Stimulated activated CD8-positive, alpha-beta memory T cell treated with anti-CD3 and anti-CD28 coated beads, Interleukin-12 subunit alpha, Interleukin-12 subunit beta, amount 100 ng/mL, for 4 hours (primary cell): ENCODE data around the gene CHKB.
A peak's percentile ranks its signal among the peaks of the same experiment; 100 is the strongest.

Experiments used
- DNase-seq: peaks from one replicate; pipeline ENCODE4 v3.0.0-alpha.2; 2020; ENCODE audit warnings: low read depth

Gene CHKB

DNA sequence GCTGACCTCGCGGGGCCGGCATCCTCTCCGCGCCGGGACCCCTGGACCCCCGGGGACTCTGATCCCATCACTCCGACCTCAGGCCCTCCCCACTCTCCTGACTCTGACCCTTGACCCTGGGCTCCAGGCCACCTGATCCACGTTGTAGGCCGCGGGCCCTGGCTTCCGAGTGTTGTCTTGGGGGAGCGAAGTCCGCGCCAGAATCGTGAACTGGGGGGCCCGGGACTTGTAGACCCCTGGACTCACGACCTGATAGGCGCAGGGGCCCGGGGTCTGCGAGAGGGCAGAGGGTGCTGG lies 52.1 kb downstream of the CHKB start:
- no peak for DNase-seq

DNA sequence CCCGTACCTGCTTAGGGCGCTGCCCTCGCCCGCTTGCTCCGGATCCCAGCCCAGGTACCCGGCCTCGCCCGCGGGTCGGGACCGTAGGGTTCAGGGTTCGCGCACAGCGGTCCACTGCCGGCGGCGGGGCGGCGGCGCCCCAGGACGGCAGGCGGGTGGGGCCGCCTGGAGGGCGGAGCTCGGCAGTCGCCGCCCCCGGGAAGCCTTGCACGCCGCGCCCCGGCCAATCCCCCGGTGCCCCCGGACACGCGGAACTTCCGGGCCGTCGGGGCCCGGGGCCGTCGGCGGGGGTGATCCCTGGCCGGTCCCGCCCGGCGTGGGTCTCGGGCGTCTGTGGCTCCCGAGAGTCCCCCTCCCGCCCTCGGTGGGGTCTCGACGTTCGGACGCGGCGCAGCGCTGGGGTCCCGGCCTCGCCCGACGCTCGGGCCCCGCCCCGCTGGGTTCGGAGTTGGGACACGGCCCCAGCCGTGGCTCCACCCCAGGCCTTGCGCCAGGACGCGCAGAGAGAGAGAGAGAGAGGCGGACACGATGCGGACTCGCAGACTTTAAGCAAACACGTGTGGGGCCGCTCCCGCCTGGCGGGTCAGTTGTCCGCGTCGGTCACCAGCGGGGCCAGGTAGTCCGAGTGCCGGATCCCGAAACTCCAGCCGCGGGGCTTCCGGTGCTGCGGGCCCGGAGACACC lies 52.6 kb downstream of the CHKB start, which contains the start of gene TYMP:
Gene TYMP, minus strand, starts transcription at position 116 of the 683 bp plus-strand sequence. CDS start 303 bp downstream, outside the sequence.
- peak; percentile 65 for DNase-seq

- no peak for DNase-seq
These were observed 53.2 kb downstream of the CHKB start for GRCh38 chr22:50529416-50529896.
